Fibroblast of skin of left biceps (primary cell): ENCODE results near the gene ZNF441.
"Not testable (repeated sequence)": the region's sequence is repeated elsewhere in the genome, so short reads cannot be mapped to it uniquely, and the experiment has no call there.

Source experiments
- DNase-seq, 2 experiments: peaks; one replicate each; pipeline ENCODE4 v3.0.0-alpha.2; 2013; ENCODE audit warnings: low read depth in 2 of 2

ZNF441 gene

GRCh38 chr19:11780431-11781020, 13.7 kb downstream of the ZNF441 start:
- no peak for DNase-seq

DNA sequence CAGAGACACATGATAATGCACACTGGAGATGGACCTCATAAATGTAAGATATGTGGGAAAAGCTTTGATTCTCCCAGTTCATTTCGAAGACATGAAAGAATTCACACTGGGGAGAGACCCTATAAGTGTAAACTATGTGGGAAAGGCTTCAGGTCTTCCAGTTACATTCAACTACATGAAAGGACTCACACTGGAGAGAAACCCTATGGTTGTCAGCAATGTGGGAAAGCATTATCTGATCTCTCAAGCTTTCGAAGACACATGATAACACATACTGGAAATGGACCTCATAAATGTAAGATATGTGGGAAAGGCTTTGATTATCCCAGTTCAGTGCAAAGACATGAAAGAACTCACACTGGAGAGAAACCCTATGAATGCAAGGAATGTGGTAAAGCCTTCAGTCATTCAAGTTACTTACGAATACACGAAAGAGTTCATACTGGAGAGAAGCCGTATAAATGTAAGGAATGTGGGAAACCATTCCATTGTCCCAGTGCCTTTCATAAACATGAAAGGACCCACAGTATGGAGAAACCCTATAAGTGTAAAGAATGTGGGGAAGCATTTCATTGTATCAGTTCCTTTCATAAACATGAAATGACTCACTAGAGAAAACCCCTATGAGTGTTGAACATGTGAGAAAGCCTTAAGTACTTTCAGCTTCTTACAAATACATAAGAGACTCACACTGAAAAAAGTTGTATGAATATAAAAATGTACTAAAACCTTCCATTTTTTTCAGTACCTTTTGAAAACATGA, 14.7 kb downstream of the ZNF441 start:
- DNase-seq: no peak

- DNase-seq: no peak
Observed at GRCh38 chr19:11783767-11784166, 17.0 kb downstream of the ZNF441 start.

DNA sequence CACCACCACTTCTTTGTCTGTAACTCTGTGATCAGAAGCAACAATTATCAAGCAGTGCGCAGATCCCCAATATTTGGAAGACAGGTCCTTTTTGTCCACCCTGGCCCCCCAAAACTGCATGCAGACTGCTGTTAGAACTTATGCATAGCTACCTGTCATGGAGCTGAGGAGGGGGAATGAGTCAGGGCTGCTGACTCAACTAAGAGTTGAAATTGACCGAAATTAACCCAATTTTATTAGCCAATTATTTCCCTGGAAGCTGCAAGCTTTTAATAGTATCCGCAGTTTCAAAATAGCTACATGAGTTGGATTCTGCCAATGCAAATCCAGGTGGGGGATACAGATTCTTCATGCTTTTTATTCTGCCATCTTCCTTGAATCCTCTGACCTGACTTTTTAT, 17.6 kb downstream of the ZNF441 start:
- no peak for DNase-seq

DNA sequence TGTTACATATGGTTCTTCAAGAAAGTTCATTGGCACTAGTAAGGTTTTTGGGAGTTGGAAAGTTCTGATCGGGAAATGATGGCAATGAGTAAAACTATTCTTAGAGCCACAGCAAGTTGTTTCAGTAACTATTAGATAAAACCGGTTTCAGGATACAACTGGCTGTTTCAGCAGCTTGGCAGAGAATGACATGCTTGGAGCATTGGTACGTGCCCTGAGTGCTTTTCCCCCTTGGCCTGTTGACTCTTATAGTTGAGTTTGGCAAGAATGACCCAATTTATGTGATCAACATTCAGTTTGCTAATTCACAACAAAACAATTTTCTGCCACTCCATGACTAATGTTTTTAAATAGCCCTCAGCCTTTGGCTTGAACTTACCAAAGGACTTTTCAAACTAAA, 20.7 kb downstream of the ZNF441 start:
- no peak for DNase-seq

DNA sequence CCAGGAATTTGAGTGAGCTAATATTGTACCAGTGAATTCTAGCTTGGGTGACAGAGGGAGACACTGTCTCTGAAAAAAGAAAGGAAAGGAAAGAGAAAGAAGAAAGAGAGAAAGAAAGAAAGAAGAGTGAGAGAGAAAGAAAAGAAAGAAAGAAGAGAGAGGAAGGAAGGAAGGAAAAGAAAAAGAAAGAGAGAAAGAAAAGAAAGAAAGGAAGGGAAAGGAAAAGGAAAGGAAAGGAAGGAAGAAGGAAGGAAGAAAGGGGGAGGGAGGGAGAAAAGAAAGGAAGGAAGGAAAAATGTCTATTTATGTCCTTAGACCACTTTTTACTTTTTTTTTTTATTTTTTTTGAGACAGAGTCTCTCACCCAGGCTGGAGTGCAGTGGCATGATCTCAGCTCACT, 26.1 kb downstream of the ZNF441 start:
- DNase-seq: no peak

DNA sequence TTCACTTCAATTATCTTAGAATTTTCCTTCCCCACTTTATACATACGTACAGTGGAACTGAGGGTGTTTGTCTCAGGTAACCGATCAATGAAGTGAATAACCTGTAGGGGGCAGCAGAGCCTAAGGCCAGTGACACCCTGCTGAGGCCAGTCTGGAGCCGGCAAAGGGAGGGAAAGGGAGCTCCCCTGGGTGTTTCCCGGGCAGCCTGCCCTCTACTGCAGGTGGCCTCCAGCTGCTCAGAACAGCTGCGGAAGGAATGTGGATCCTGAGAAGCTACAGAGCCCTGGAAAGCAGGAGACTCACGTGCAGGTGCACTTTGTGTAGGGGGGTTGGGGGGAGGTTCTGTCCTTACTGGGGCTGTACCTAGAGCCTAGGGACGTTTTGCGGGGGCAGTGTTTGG, 30.7 kb downstream of the ZNF441 start:
- DNase-seq: peak; percentile 65 to 68

DNA sequence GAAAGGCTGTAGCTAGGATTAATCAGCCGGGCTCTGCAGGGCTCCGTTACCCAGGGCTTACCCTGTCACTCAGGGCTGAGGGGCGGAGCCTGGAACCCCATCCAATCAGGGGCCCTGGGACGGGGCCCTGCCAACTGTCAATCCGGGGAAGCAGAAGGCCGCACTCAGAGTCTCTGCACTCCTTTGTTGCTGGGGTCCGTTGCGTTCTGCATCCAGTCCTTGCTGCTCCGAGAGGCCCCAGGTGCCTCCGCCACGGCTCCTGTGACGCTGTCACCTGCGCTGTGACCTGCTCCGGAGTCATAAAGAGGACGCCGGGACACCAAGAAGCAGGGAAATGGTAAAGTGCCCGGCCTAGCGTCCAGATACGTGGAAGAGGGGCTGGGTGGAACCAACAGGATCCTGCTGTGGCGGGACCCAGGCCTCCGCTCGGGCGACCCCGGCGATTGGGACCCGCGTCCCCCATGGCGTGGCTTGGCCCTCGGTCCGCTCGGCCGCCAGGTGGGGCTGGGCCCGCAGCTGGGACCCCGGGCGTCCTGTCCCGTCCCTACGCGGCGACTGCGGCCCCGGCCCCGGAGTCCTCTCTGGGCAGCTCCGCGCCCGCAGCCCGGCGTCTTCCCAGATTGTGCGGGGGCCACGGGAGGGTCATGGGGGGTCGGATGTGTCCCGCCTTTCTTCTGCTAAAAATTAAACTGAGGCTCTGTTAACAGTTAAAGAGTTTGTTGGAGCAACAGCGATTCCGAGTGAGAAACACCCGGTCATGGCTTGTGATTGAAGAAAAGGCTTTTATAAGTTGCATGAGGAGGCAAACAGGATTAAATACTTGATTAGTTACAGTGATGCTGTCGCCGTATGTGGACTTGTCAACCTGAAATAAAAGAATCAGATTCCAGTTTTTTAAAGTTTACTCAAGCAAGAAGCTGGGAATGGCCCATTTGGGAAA, 31.9 kb downstream of the ZNF441 start, which contains the start of gene ZNF491:
TSS of gene ZNF491 (plus strand) at position 133 of the 940 bp plus-strand sequence. CDS start 7,431 bp downstream, outside the sequence.
- DNase-seq: peak; percentile 52 to 57

GRCh38 chr19:11806354-11807098, 39.7 kb downstream of the ZNF441 start:
- DNase-seq: no peak

GRCh38 chr19:11807099-11807380, 40.2 kb downstream of the ZNF441 start:
- DNase-seq: no peak

- no peak for DNase-seq
Observed at GRCh38 chr19:11813703-11814028, 46.9 kb downstream of the ZNF441 start.

GRCh38 chr19:11814029-11814699, 47.4 kb downstream of the ZNF441 start, which contains the start of gene ZNF440:
Gene ZNF440, plus strand, starts transcription at chr19:11814273. Its CDS starts 175 bp downstream, at chr19:11814448.
- DNase-seq: peak; percentile 68 to 72

GRCh38 chr19:11814700-11815035, 47.9 kb downstream of the ZNF441 start:
- no peak for DNase-seq

DNA sequence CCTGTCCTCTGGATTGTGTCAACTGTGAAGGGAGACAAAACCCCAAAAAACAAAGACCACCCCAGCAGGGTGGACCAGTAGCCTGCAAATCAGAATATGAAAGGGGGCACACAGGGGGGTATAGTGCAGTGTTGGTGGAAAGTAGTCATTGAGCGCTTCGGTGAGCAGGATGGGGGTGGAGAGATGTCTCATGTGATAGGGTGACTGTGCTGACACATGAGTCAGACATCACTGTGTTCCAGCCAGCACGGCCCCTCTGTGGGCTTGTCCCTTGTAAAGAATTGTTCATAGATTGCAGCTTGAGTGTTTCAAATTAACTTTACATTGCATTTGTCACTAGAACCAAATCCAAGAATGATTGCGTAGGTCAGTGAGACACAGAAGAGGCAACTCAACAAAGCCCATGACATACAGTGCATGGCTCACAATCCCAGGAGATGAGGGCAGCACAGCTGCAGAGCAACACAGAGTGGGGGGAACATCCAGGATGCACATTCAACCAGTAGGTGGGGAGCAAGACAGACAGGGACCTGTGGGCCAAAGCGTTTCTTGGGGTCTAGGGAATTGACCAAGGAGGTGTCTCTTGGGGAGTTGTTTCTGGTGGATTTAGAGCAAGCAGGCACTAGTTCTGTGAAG, 54.8 kb downstream of the ZNF441 start:
- no peak for DNase-seq

DNA sequence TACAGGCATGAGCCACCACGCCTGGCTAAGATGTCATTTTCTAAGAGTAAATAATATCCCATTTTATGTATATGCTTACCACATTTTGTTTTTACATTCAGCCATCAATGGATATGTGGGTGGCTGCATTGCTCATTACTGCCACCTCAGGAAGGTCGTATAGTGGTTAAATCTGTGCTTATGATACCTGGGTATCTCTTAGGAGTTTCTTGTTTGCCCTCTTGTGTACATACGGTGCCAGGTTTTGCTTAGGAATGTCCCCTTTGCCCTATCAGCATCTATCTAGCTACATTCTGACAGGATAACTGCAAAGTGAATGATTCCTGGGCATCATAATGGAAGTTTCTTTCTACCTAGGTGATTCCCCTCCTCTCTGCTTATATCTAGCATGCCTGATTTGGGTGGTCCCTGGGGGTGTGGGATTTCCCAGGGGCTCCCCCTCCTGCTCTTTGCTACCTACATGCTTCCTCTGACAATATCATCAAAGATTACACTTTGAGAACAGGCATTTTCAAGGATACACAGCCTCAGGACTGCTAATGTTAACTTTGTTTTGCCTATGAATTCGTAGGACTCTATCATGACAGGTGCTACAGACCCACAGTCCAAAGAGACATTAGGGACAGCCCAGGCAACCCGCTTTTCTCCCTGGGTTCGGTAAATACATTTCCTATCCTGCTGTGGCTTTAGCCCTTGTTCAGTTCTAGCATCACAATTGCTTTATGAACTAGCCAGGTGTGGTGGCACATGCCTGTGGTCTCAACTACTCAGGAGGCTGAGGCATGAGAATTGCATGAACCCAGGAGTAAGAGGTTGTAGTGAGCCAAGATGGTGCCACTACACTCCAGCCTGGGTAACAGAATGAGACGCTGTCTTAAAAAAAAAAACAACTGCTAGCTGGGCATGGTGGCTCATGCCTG, 62.4 kb downstream of the ZNF441 start:
- not testable (repeated sequence) for DNase-seq

DNA sequence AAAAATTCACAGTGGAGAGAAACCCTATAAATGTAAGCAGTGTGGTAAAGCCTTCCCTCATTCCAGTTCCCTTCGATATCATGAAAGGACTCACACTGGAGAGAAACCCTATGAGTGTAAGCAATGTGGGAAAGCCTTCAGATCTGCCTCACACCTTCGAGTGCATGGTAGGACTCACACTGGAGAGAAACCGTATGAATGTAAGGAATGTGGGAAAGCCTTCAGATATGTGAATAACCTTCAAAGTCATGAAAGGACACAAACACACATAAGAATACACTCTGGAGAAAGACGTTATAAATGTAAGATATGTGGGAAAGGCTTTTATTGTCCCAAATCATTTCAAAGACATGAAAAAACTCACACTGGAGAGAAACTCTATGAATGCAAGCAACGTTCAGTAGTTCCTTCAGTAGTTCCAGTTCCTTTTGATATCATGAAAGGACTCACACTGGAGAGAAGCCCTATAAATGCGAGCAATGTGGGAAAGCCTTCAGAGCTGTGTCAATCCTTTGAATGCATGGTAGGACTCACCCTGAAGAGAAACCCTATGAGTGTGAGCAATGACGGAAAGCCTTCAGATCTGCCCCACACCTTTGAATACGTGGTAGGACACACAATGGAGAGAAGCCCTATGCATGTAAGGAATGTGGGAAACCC, 65.6 kb downstream of the ZNF441 start:
- DNase-seq: no peak

- no peak for DNase-seq
Observed at GRCh38 chr19:11833541-11833940, 66.7 kb downstream of the ZNF441 start.
